Colonic mucosa (tissue), 4 donors: ENCODE measurements around the gene NEK7. TPM values are rescaled to one million over a fixed set of nuclear protein-coding genes. Genes with fewer than 3 reads are reported as not detected.
"Not testable (repeated sequence)": the region's sequence is repeated elsewhere in the genome, so short reads cannot be mapped to it uniquely, and the experiment has no call there.

Experiments
- DNase-seq: peaks from one replicate; pipeline ENCODE4 v3.0.0-alpha.2; 2020
- H3K27ac ChIP-seq: fragments of 200-600 bp; one replicate; pipeline ENCODE4 v1.8.0; 2021
- H3K27me3 ChIP-seq: fragments of 200-600 bp; one replicate; pipeline ENCODE4 v1.8.0; 2021
- H3K36me3 ChIP-seq: fragments of 200-600 bp; one replicate; pipeline ENCODE4 v1.8.0; 2021
- H3K4me1 ChIP-seq: fragments of 200-600 bp; one replicate; pipeline ENCODE4 v1.8.0; 2021; ENCODE audit warnings: mild to moderate bottlenecking
- H3K4me3 ChIP-seq: fragments of 200-600 bp; one replicate; pipeline ENCODE4 v1.8.0; 2021
- H3K9ac ChIP-seq, 2 donors: one replicate each; pipeline ENCODE4 v1.7.0; 2013; ENCODE audit warnings: control low read depth in 2 of 2, low read depth in 2 of 2, low read length in 2 of 2
- H3K9me3 ChIP-seq: fragments of 200-600 bp; one replicate; pipeline ENCODE4 v1.8.0; 2021
- CTCF ChIP-seq: fragments of 200-600 bp; IDR thresholded peaks from one replicate; pipeline ENCODE4 v1.8.0; 2022; ENCODE audit warnings: antibody characterized with exemption, mild to moderate bottlenecking
- intact Hi-C: fragments of 100-400 bp; cut with DNase I; formaldehyde crosslinking; loops from one replicate; pipeline ENCODE4 v1.14.1; 2022
- total RNA-seq, 2 donors: library from RNA; stranded (reverse); fragmentation: NEBNext Ultra II Directional in 1 of 2; extraction: Animal tissue kit (Norgen Biotek cat#: 25700) in 1 of 2; gene quantifications; one replicate each; pipeline ENCODE4 v1.2.1, GENCODE V29; 2021
- donor health status: healthy.
- donor health status: DM: no; HTN: no; CAD: no.
- donor health status: DM: no; HTN: no; CAD: no.

NEK7 gene
- total RNA-seq, 2 donors from 2014 or later, result 45.4 to 64.7 TPM

GRCh38 chr1:198186916-198187580 lies 30.2 kb downstream of the NEK7 start:
- no peak for TF ChIP-seq CTCF
- Histone ChIP-seq H3K27ac (no peak overlapping the region), H3K27me3 (no peaks in the 10 kb centered on the region), H3K9ac (no peak overlapping the region), H3K36me3 (no peaks in the 10 kb centered on the region), H3K4me3 (no peak overlapping the region), H3K9me3 (no peaks in the 10 kb centered on the region), H3K4me1 (no peaks in the 10 kb centered on the region)
- no peak for DNase-seq
- intact Hi-C loops, result no loop called here

GRCh38 chr1:198187973-198188588 lies 31.3 kb downstream of the NEK7 start:
- Histone ChIP-seq H3K9ac (no peak overlapping the region), H3K9me3 (no peaks in the 10 kb centered on the region), H3K27ac (no peak overlapping the region), H3K27me3 (no peaks in the 10 kb centered on the region), H3K4me3 (no peak overlapping the region), H3K4me1 (no peaks in the 10 kb centered on the region), H3K36me3 (no peaks in the 10 kb centered on the region)
- no peak for DNase-seq
- intact Hi-C loops, result no loop called here
- TF ChIP-seq CTCF, result no peak

GRCh38 chr1:198191117-198191516 lies 34.3 kb downstream of the NEK7 start:
- Histone ChIP-seq H3K36me3 (no peaks in the 10 kb centered on the region), H3K4me3 (no peak overlapping the region), H3K9me3 (no peaks in the 10 kb centered on the region), H3K27ac (no peak overlapping the region), H3K27me3 (no peaks in the 10 kb centered on the region), H3K9ac (no peak overlapping the region), H3K4me1 (no peaks in the 10 kb centered on the region)
- no peak for TF ChIP-seq CTCF
- intact Hi-C loops, result no loop called here
- DNase-seq, result no peak

- DNase-seq, intact Hi-C loops: not testable (repeated sequence)
These were observed 37.1 kb downstream of the NEK7 start for GRCh38 chr1:198193871-198194270.

GRCh38 chr1:198196630-198197029 lies 39.8 kb downstream of the NEK7 start:
- Histone ChIP-seq H3K4me1 (no peaks in the 10 kb centered on the region), H3K4me3 (no peak overlapping the region), H3K27me3 (no peaks in the 10 kb centered on the region), H3K9me3 (no peaks in the 10 kb centered on the region), H3K9ac (no peak overlapping the region), H3K36me3 (no peaks in the 10 kb centered on the region), H3K27ac (no peak overlapping the region)
- intact Hi-C loops, result no loop called here
- no peak for TF ChIP-seq CTCF
- DNase-seq, result no peak

More at GRCh38 chr1:198193871-198194270, 37.1 kb downstream of the NEK7 start:
- H3K27me3 ChIP-seq, H3K4me3 ChIP-seq, H3K36me3 ChIP-seq, H3K4me1 ChIP-seq, H3K9ac ChIP-seq, H3K27ac ChIP-seq, H3K9me3 ChIP-seq: not testable (repeated sequence)

GRCh38 chr1:198197285-198197684 lies 40.5 kb downstream of the NEK7 start:
- Histone ChIP-seq H3K27ac (no peak overlapping the region), H3K9me3 (no peaks in the 10 kb centered on the region), H3K9ac (no peak overlapping the region), H3K27me3 (no peaks in the 10 kb centered on the region), H3K4me3 (no peak overlapping the region), H3K36me3 (no peaks in the 10 kb centered on the region), H3K4me1 (no peaks in the 10 kb centered on the region)
- intact Hi-C loops, result no loop called here
- TF ChIP-seq CTCF, result no peak
- DNase-seq, result no peak
